ENCODE results near the gene GLIPR1L1. TPM values are rescaled to one million over a fixed set of nuclear protein-coding genes. Genes with fewer than 3 reads are reported as not detected.

The GLIPR1L1 gene
- total RNA-seq, 1 donor from 2014 or later = not detected

Other genes starting within 250 kb of the GLIPR1L1 start
- gene KCNC2, start 124.8 kb upstream of the GLIPR1L1 start, total RNA-seq = not detected
- gene CAPS2, start 4.3 kb upstream of the GLIPR1L1 start, total RNA-seq = 13.6 TPM
- gene GLIPR1L2, start 56.4 kb downstream of the GLIPR1L1 start, total RNA-seq = 2.7 TPM
- gene GLIPR1, start 146.1 kb downstream of the GLIPR1L1 start, total RNA-seq = 7.8 TPM
- 38.1 TPM for gene KRR1, start 176.9 kb downstream of the GLIPR1L1 start, total RNA-seq